GM12878 (cell line): Measurements from ENCODE around the gene SRM. TPM values are rescaled to one million over a fixed set of nuclear protein-coding genes. Genes with fewer than 3 reads are reported as not detected.

ENCODE experiments used
- BCL3 ChIP-seq: IDR thresholded peaks from 2 replicates; pipeline ENCODE4 v1.6.1; 2011; ENCODE audit warnings: borderline replicate concordance, low read depth, mild to moderate bottlenecking, moderate library complexity, low read length; ENCODE audit not compliant: insufficient read depth, poor library complexity, severe bottlenecking
- BHLHE40 ChIP-seq, 2 experiments: fragments of 450-650 bp in 1 of 2; IDR thresholded peaks; 2 replicates each; pipeline ENCODE4 v1.6.1; 2011 to 2017; ENCODE audit warnings: low read depth in 2 of 2, borderline replicate concordance in 1 of 2, improper control_type of control experiment in 1 of 2, low read length in 1 of 2, mild to moderate bottlenecking in 1 of 2
- CHD4 ChIP-seq: fragments of 200-600 bp; sonication (generic); IDR thresholded peaks from 2 replicates; pipeline ENCODE4 v1.6.1; 2016; ENCODE audit warnings: mild to moderate bottlenecking
- E2F4 ChIP-seq: IDR thresholded peaks from 2 replicates; pipeline ENCODE4 v1.6.1; 2012; ENCODE audit warnings: low read depth, low read length, improper control_type of control experiment
- ESRRA ChIP-seq: IDR thresholded peaks from 2 replicates; pipeline ENCODE4 v1.6.1; 2012; ENCODE audit warnings: mild to moderate bottlenecking, low read length, improper control_type of control experiment
- IKZF2 ChIP-seq, 2 experiments: fragments of 450-650 bp; IDR thresholded peaks; 2 replicates each; pipeline ENCODE4 v1.6.1; 2017; ENCODE audit warnings: mild to moderate bottlenecking in 2 of 2, moderate library complexity in 2 of 2
- IRF5 ChIP-seq: fragments of 450-650 bp; IDR thresholded peaks from 2 replicates; pipeline ENCODE4 v1.6.1; 2017; ENCODE audit warnings: borderline replicate concordance
- KAT2A ChIP-seq: conservative IDR thresholded peaks from 2 replicates; pipeline ENCODE4 v1.6.1; 2011; ENCODE audit warnings: low read depth, low read length; ENCODE audit not compliant: control insufficient read depth
- LARP7 ChIP-seq: fragments of 450-650 bp; IDR thresholded peaks from 2 replicates; pipeline ENCODE4 v1.6.1; 2017; ENCODE audit warnings: mild to moderate bottlenecking
- MLLT1 ChIP-seq: fragments of 450-650 bp; IDR thresholded peaks from 2 replicates; pipeline ENCODE4 v1.6.1; 2016; ENCODE audit warnings: mild to moderate bottlenecking
- MTA2 ChIP-seq: fragments of 450-650 bp; IDR thresholded peaks from 2 replicates; pipeline ENCODE4 v1.6.1; 2016; ENCODE audit warnings: low read depth, mild to moderate bottlenecking, moderate library complexity
- NBN ChIP-seq: fragments of 450-650 bp; IDR thresholded peaks from 2 replicates; pipeline ENCODE4 v1.6.1; 2016
- NR2F1 ChIP-seq: fragments of 450-650 bp; conservative IDR thresholded peaks from 2 replicates; pipeline ENCODE4 v1.6.1; 2017; ENCODE audit warnings: mild to moderate bottlenecking
- NRF1 ChIP-seq: conservative IDR thresholded peaks from 2 replicates; pipeline ENCODE4 v1.6.1; 2011; ENCODE audit warnings: mild to moderate bottlenecking, low read depth, low read length, improper control_type of control experiment
- RAD21 ChIP-seq: IDR thresholded peaks from 2 replicates; pipeline ENCODE4 v1.6.1; 2011; ENCODE audit warnings: mild to moderate bottlenecking, low read depth, low read length, moderate library complexity; ENCODE audit not compliant: insufficient read depth
- RUNX3 ChIP-seq: IDR thresholded peaks from 2 replicates; pipeline ENCODE4 v1.6.1; 2012; ENCODE audit warnings: low read length, inconsistent platforms
- ZBED1 ChIP-seq: IDR thresholded peaks from 2 replicates; pipeline ENCODE4 v1.6.1; 2016; ENCODE audit warnings: borderline replicate concordance
- ZNF24 ChIP-seq: fragments of 450-650 bp; IDR thresholded peaks from 2 replicates; pipeline ENCODE4 v1.6.1; 2017; ENCODE audit warnings: antibody characterized with exemption, mild to moderate bottlenecking
- ZNF274 ChIP-seq: IDR thresholded peaks from one replicate; pipeline ENCODE4 v1.8.0; 2011; ENCODE audit not compliant: insufficient read length, insufficient read depth
- ZNF687 ChIP-seq: fragments of 450-650 bp; IDR thresholded peaks from 2 replicates; pipeline ENCODE4 v1.6.1; 2017; ENCODE audit warnings: mild to moderate bottlenecking, moderate library complexity
- polyA plus RNA-seq, 11 experiments: library from polyadenylated mRNA; depleted of rRNA in 4 of 11; unstranded in 6 of 11; stranded (reverse) in 5 of 11; fragments of >200 nt; fragmentation: Nextera tagmentation in 4 of 11; fragmentation: Illumina TruSeq in 1 of 11; extraction: Ambion mirVana in 4 of 11; extraction: Trizol in 1 of 11; gene quantifications; 1 replicate in 1 of 11; 2 replicates in 10 of 11; pipeline versions ENCODE4 v1.2.1 to v1.2.3, GENCODE V29; 2011 to 2016; ENCODE audit warnings: inconsistent platforms in 2 of 11, missing spikeins in 2 of 11, low read depth in 1 of 11
- total RNA-seq, 4 experiments: library from RNA; depleted of rRNA in 3 of 4; stranded (reverse); fragments of >200 nt in 3 of 4; fragmentation: Illumina TruSeq in 1 of 4; extraction: Trizol in 1 of 4; gene quantifications; 2 replicates each; pipeline versions ENCODE4 v1.2.1 to v1.2.3, GENCODE V29; 2013 to 2021

The SRM gene
- total and polyA plus RNA-seq, 10 of the 15 experiments (the other 5 are each of a cell fraction or from before 2014, with no cell fraction given), result 16.7 to 255 (median 81.2) TPM

- TF ChIP-seq ZNF687, result no peak
- TF ChIP-seq CHD4, result no peak
- no peak for TF ChIP-seq ZBED1
- TF ChIP-seq MLLT1, result no peak
- TF ChIP-seq ZNF274, result no peak
- no peak for TF ChIP-seq KAT2A
- 0 out of 4 replicates have a peak, but pooled peaks of 1 of the 2 experiments have one; percentile 30 for TF ChIP-seq BHLHE40 (IDR thresholded peaks at IDR 0.05; ENCODE audit: borderline replicate concordance in 1 of 2, low read depth in 2 of 2, low read length in 1 of 2)
- no peak for TF ChIP-seq IKZF2 (IDR thresholded peaks at IDR 0.05)
- no peak for TF ChIP-seq ESRRA
- TF ChIP-seq ZNF24, result no peak
- no peak for TF ChIP-seq IRF5
- TF ChIP-seq NR2F1, result no peak
- no peak for TF ChIP-seq NBN
- TF ChIP-seq RUNX3, result peak; percentile 64
- no peak for TF ChIP-seq BCL3
- 0 out of 2 replicates have a peak, but pooled peaks have one; percentile 12 for TF ChIP-seq NRF1
- TF ChIP-seq E2F4, result no peak
- no peak for TF ChIP-seq LARP7
- TF ChIP-seq RAD21, result peak; percentile 99
- TF ChIP-seq MTA2, result no peak
Measured at GRCh38 chr1:11037740-11038182, 22.1 kb downstream of the SRM start (continued).
